Chondrocyte (in vitro differentiated cells): Measurements from ENCODE around the gene IP6K3. TPM values are rescaled to one million over a fixed set of nuclear protein-coding genes. Genes with fewer than 3 reads are reported as not detected.

Source experiments
- DNase-seq: peaks from one replicate; pipeline ENCODE4 v3.0.0; 2021; ENCODE audit warnings: mixed read lengths, low spot score
- H3K27ac Mint-ChIP-seq: one replicate; pipeline ENCODE4 v1.8.0; 2021; ENCODE audit warnings: mild to moderate bottlenecking, moderate library complexity, mixed read lengths; ENCODE audit not compliant: unreplicated experiment
- H3K27me3 Mint-ChIP-seq: 2 replicates; pipeline ENCODE4 v1.8.0; 2021; ENCODE audit warnings: low read depth, mixed read lengths
- H3K36me3 Mint-ChIP-seq: 2 replicates; pipeline ENCODE4 v1.8.0; 2021; ENCODE audit warnings: low read depth, mixed read lengths
- H3K4me1 Mint-ChIP-seq: 2 replicates; pipeline ENCODE4 v1.8.0; 2021; ENCODE audit warnings: low read depth, mild to moderate bottlenecking, mixed read lengths
- H3K4me3 Mint-ChIP-seq: one replicate; pipeline ENCODE4 v1.8.0; 2021; ENCODE audit warnings: mild to moderate bottlenecking, moderate library complexity, mixed read lengths; ENCODE audit not compliant: unreplicated experiment
- H3K9me3 Mint-ChIP-seq: 2 replicates; pipeline ENCODE4 v1.8.0; 2021; ENCODE audit warnings: low read depth, mixed read lengths
- total RNA-seq: library from RNA; stranded (reverse); gene quantifications from 3 replicates; pipeline ENCODE4 v1.2.1, GENCODE V29; 2021
- TF ChIP-seq, protein P1 (sequence below): fragments of 200-600 bp; sonication (generic); IDR thresholded peaks from 2 replicates; pipeline ENCODE4 v1.5.0; 2021; ENCODE audit warnings: antibody characterized with exemption, mild to moderate bottlenecking, moderate library complexity

The IP6K3 gene
- total RNA-seq, 1 donor from 2014 or later = 6.5 TPM

DNA sequence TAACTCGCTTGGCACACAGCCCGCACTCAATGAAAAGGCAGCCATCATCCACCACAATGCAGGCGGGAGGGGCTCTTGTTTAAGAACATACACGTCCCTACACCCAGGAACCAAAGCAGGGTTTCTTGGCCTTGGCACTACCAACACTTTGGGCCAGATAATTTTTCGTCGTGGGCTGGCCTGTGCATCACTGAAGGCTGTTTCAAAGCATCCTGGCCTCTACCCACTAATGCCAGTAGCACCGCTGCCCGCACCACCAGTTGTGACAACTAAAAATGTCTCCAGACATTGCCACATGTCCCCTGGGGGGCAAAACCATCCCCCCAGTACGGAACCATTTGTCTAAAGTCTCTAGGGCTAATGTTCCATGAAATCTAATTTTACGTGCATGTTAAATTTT is 48.2 kb downstream of the IP6K3 start:
- no peaks in the 10 kb centered on the region for H3K9me3 Mint-ChIP-seq
- no peak overlapping the region for H3K4me3 Mint-ChIP-seq
- peak; percentile 48 for DNase-seq
- peaks cover 2% of the 10 kb centered on the region for H3K36me3 Mint-ChIP-seq
- TF ChIP-seq, protein P1, sequence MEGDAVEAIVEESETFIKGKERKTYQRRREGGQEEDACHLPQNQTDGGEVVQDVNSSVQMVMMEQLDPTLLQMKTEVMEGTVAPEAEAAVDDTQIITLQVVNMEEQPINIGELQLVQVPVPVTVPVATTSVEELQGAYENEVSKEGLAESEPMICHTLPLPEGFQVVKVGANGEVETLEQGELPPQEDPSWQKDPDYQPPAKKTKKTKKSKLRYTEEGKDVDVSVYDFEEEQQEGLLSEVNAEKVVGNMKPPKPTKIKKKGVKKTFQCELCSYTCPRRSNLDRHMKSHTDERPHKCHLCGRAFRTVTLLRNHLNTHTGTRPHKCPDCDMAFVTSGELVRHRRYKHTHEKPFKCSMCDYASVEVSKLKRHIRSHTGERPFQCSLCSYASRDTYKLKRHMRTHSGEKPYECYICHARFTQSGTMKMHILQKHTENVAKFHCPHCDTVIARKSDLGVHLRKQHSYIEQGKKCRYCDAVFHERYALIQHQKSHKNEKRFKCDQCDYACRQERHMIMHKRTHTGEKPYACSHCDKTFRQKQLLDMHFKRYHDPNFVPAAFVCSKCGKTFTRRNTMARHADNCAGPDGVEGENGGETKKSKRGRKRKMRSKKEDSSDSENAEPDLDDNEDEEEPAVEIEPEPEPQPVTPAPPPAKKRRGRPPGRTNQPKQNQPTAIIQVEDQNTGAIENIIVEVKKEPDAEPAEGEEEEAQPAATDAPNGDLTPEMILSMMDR = no peak
- H3K4me1 Mint-ChIP-seq = peaks cover 44% of the 10 kb centered on the region
- no peaks in the 10 kb centered on the region for H3K27me3 Mint-ChIP-seq
- H3K27ac Mint-ChIP-seq = no peak overlapping the region

DNA sequence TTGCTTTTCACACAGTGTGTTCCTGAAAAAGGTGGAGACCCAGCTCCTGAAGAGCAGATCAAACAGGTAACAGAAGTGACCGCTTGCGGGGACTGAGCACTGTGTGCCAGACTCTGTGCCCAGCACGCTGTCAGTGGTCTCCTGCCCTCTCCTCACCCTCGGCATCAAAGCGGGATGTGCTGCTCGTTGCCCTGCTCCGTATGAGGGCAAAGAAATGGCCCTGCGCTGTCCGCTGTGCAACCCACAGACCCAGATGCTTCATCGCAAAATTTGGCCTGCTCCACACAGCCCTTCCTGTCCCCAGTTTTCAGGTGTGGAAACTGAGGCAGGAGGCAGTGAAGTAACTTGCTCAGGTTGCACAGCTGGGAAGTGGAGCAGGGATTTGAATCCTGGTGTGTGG is 48.9 kb downstream of the IP6K3 start:
- H3K9me3 Mint-ChIP-seq = no peaks in the 10 kb centered on the region
- H3K36me3 Mint-ChIP-seq = peaks cover 2% of the 10 kb centered on the region
- no peaks in the 10 kb centered on the region for H3K27me3 Mint-ChIP-seq
- no peak overlapping the region for H3K4me3 Mint-ChIP-seq
- TF ChIP-seq, protein P1 = no peak
- peaks cover 51% of the 10 kb centered on the region for H3K4me1 Mint-ChIP-seq
- peak overlapping the region; percentile 78 for H3K27ac Mint-ChIP-seq
- peak; percentile 68 for DNase-seq

DNA sequence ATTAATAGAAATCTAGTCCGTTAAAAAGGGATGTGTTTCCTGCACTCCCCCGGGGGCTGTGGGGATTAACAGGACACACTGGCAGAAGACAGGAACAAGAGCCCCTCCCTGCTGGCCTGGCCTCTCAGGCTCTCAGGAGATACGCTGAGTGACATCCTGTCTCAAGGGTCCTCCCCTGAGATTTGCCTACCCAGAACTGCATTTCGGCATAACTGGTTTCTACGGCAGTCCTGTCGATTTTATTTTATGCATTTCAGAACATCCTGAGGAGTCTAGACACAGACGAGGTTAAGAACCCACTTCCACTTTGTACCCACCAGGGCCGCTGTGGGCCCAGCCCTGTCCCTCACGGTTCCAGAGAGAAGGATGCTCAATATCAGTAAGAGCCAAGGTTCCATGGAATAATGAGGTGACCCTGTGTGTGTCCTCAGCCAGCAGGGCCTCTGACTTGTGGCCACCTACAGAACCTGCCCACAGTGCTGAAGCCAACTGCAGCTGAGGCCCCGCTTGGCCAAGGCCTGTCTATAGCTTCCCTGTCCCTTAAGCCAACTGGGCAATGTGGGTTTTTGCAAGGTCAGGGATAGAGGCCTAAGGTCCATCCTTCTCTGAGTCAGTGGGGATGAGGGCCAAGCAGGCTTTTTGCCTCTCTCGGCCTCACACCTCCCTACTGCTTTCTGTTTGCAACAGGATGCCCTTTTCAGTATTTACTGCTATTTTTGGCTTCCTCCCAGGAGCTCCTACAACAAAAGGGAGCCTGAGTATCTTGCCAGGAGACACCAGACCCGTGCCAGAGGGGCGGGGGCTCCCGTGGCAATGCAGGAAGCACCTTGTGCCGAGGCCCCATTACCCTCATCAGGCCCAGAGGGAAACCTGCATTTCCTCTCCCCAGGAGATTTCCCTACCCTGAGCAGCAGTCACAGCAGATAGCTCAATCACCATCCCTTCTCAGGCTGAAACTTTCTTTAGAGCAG is 49.9 kb downstream of the IP6K3 start:
- Mint-ChIP-seq H3K4me1 (peaks cover 55% of the 10 kb centered on the region), H3K4me3 (no peak overlapping the region), H3K27ac (peak overlapping the region; percentile 78), H3K9me3 (no peaks in the 10 kb centered on the region), H3K36me3 (peaks cover 2% of the 10 kb centered on the region), H3K27me3 (no peaks in the 10 kb centered on the region)
- peak; percentile 62 for DNase-seq
- TF ChIP-seq, protein P1 = no peak

DNA sequence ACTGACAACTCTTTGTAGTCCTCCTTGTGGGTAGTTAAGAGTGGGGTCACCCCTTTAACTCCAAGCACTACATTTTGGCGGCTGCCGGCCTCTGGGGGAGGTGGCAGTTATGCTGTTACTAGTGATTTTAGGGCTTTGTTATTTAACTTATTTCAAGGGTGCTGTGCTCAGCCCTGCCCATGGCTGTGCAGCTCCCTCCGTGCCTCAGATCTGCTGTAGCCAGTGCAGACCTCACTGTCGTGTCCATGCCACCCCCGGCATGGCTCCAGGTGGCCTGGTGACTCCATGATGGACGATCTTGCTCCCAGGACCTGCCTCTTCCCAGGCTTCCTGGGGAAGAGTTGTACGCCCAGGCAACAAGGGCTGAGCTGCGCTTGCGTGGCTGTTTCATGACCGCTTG is 50.6 kb downstream of the IP6K3 start:
- TF ChIP-seq, protein P1 = no peak
- H3K4me1 Mint-ChIP-seq = peaks cover 60% of the 10 kb centered on the region

DNA sequence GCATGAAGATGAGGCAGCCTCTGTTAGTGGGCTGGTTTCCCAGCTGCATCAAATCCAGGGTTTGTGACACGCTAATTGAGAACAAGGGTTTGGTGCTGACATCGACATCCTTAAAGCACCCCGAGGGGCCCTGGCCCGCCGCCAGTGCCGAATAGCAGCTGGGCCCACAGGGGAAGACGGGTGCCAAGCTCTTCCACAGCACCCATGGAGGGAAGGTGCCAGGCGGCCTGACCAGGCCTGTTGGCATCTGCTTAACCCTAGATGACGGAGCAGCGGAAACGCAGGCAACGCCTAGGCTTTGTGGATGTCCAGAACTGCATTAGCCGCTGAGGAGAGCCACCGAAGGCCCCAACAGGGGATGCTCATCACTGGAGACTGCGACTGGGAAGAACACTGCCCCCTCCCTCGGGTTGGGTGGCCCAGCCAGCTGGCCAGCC is 51.2 kb downstream of the IP6K3 start:
- H3K27me3 Mint-ChIP-seq = no peaks in the 10 kb centered on the region
- H3K36me3 Mint-ChIP-seq = peaks cover 4% of the 10 kb centered on the region
- peak overlapping the region; percentile 97 for H3K27ac Mint-ChIP-seq
- H3K9me3 Mint-ChIP-seq = no peaks in the 10 kb centered on the region
- TF ChIP-seq, protein P1 = no peak
- H3K4me3 Mint-ChIP-seq = no peak overlapping the region
- peaks cover 60% of the 10 kb centered on the region for H3K4me1 Mint-ChIP-seq
- no peak for DNase-seq

More for the DNA sequence above, 50.6 kb downstream of the IP6K3 start:
- DNase-seq = no peak
- H3K36me3 Mint-ChIP-seq = peaks cover 2% of the 10 kb centered on the region
- H3K9me3 Mint-ChIP-seq = no peaks in the 10 kb centered on the region
- no peaks in the 10 kb centered on the region for H3K27me3 Mint-ChIP-seq
- no peak overlapping the region for H3K27ac Mint-ChIP-seq
- no peak overlapping the region for H3K4me3 Mint-ChIP-seq
